Amniotic epithelial cell (primary cell): ENCODE measurements around the gene CNST.
"Not testable (repeated sequence)": the region's sequence is repeated elsewhere in the genome, so short reads cannot be mapped to it uniquely, and the experiment has no call there.

Experiments
- DNase-seq: peaks from one replicate; pipeline ENCODE4 v3.0.0-alpha.2; 2010; ENCODE audit warnings: low read depth

Gene CNST

DNA sequence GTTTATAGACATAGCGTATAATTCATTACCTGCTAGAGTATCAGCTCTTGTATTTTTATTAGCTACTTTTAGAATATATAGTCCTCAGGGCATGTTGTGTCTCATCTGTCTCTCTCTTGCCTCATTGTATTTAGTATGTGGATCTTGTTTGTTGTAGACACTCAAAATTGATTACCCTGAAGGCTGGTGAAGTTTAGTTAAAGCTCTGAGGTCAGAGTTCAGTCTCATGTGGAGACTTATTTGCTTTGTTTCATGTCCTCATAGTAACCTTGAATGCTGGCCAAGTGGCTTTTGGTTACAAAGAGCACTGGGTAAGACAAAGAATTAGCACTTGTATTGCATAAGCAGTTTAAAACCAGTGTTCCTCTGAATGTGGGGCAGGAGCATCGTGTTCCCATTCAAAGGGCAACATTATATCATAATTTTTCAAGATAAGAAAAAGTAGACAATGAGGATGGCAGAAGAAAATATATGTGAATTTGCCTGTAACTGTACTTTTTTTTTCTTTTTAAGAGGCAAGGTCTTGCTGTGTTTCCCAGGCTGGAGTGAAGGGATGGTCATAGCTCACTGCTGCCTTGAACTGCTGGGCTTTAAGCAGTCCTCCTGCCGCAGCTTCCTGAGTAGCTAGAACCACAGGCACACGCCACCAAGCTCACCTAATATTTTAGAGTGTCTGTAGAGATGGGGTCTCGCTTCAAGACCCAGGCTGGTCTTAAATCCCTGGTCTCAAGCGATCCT lies 17.4 kb downstream of the CNST start:
- DNase-seq = peak; percentile 90

GRCh38 chr1:246587032-246587431 lies 20.8 kb downstream of the CNST start:
- no peak for DNase-seq

- DNase-seq = peak; percentile 81
Observed at GRCh38 chr1:246587606-246588005, 21.4 kb downstream of the CNST start.

DNA sequence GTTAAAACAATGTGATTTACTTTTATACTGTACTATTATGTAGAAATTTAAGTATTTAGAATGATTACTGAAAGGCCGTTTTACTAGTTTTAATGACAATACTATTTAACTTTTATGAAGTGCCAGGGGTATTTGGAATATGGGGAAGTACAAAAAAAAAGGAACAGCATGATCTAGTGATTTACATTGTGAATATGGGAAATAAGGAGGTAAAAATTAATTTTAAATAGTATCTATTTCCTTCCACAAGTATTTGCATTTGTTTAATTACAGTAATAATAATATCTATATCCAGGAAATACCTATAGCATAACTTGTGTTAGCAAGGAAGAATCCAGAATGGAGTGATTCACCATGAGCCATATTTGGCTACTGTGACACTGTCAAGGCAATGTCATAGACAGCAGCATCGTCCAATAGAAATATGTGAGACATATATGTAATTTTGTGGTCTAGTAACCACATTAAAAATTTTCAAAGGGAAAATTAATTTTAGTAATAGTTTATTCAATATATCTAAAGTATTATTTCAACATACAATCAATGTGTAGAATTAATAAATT lies 22.0 kb downstream of the CNST start:
- DNase-seq = peak; percentile 31

DNA sequence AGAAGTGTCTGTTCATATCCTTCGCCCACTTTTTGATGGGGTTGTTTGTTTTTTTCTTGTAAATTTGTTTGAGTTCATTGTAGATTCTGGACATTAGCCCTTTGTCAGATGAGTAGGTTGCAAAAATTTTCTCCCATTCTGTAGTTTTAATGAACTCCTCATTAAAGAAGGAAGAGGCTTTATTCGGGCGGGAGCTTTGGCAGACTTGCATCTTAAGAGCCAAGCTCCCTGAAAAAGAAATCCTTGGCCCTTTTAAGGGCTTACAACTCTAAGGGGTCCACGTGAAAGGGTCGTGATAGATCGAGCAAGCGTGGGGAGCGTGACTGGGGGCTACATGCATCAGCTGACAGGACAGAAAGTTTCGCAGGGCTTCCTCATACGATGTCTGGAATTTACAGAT lies 23.7 kb downstream of the CNST start:
- DNase-seq = not testable (repeated sequence)

- DNase-seq = no peak
Observed at GRCh38 chr1:246591047-246591446, 24.8 kb downstream of the CNST start.

- no peak for DNase-seq
Observed at GRCh38 chr1:246591504-246591903, 25.2 kb downstream of the CNST start.

DNA sequence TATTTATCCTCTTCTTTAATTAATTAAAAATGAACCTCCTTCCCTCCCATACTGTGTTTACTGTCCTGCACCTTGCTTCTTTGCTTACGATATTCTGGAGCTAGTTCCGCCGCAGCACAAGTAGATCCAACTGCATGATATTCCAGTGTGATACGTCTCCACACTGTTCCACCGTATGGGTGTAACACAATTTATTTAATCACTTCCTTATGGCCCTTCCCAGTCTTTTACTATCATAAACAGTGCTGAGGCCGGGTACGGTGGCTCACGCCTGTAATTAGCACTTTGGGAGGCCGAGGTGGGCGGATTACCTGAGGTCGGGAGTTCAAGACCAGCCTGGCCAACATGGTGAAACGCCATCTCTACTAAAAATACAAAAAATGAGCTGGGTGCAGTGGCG lies 25.7 kb downstream of the CNST start:
- no peak for DNase-seq

DNA sequence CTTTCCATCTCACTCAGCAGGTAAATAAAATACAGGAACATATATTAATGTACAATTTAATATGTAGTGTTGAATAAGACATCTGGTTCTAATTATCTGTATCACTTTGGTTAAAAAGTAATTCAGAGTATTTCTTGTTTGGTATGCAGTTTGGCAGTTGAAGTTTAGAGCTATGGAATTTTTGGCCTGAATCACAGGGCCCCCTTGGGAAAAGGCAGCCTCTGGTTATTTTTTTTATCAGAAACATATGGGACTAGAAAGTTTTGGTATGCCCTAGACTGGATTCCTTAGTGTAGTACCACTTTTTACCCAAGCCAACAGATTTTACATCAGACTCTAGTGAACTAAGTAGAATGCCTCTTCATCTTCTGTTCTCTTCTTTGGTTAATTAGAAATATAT lies 26.4 kb downstream of the CNST start:
- DNase-seq = no peak

DNA sequence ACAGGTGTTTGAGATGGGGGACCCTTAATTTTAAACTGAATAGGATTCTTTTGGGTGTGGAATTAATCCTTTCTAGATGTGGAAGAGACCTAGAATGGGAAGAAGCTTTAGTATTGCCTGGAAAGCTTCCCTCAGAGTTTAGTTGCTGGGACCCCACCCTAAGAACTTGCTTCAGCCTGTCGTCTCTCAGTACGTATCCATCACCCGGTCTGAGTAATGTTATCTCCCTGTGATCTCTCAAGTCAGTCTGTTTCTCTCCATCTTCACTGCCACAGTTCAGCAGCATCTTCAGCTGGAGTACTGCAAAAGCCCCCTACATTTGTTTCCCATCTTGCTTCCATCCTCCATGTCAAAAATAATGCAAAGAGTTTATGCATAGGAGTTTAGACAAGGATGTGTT lies 28.9 kb downstream of the CNST start:
- no peak for DNase-seq

DNA sequence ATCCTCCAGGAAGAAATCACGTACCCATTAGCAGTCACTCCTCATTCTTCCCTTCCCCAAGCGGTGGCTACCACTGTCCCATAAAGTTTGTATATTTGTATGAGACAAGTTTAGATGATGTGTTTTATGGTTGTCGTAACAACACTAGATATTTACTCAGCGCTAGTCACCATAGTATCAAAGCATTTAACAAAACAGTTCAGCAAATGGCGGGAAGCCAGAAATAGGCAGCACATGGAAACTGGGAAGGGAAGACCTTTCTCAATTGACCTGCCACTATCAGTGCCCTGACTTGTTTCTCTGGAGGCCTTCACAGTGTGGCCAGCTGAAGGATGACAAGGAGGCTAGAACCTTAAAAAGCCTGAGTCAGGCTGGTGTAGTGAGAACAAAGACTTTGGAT lies 31.1 kb downstream of the CNST start:
- peak; percentile 50 for DNase-seq

- DNase-seq = no peak
Observed at GRCh38 chr1:246597971-246598370, 31.7 kb downstream of the CNST start.

DNA sequence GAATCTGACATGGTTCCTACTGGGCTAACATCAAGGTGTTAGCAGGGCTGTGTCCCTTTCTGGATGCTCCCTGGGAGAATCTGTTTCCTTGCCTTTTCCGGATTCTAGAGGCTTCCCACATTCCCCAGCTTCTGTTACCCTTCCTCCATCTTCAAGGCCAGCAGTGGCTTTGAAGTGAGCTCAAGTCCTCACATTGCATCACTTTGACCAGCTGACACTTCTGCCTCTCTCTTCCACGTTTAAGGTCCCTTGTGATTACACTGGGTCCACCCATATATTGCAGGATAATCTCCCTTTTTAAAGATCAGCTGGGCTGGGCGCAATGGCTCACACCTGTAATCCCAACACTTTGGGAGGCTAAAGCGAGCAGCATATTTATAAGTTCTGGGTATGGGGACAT lies 33.1 kb downstream of the CNST start:
- no peak for DNase-seq

- no peak for DNase-seq
Observed at GRCh38 chr1:246600579-246600978, 34.3 kb downstream of the CNST start.

DNA sequence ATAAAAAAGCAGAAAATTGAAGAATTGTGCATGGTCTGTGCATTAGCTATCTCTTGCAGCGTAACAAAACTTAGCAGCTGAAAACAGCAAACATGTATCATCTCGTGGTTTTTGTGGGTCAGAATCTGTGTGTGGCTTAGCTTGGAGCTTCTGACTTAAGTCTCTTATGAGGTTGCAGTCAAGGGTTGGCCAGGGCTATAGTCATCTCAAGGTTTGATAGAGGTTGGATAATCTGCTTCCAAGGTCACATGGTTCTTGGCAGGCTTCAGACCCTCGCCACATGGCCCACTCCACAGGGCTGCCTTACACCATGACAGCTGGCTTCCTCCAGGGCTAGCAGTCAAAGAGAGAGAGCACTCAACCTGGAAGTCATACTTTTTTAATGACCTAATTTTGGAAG lies 35.9 kb downstream of the CNST start:
- peak; percentile 85 for DNase-seq

- not testable (repeated sequence) for DNase-seq
Observed at GRCh38 chr1:246605231-246605630, 39.0 kb downstream of the CNST start.

GRCh38 chr1:246607462-246607861 lies 41.2 kb downstream of the CNST start:
- DNase-seq = no peak

GRCh38 chr1:246608616-246609376 lies 42.5 kb downstream of the CNST start:
- peak; percentile 97 for DNase-seq

DNA sequence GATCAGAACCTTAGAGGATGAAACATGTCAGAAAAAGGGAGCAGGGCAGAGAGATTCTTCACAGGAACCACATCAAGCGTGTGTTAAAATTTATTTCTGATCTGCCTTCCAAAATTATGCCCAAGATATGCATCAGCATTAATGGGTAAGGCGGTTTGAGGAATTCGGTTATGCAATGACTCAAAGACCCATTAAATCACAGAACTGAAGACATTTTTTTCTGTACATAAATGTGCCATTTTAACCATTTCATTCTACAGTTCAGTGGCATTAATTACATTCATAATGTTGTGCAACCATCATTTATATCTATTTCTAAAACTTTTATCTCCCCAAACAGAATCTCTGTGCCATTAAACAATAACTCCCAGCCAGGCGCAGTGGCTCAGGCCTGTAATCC lies 43.4 kb downstream of the CNST start:
- DNase-seq = peak; percentile 79

DNA sequence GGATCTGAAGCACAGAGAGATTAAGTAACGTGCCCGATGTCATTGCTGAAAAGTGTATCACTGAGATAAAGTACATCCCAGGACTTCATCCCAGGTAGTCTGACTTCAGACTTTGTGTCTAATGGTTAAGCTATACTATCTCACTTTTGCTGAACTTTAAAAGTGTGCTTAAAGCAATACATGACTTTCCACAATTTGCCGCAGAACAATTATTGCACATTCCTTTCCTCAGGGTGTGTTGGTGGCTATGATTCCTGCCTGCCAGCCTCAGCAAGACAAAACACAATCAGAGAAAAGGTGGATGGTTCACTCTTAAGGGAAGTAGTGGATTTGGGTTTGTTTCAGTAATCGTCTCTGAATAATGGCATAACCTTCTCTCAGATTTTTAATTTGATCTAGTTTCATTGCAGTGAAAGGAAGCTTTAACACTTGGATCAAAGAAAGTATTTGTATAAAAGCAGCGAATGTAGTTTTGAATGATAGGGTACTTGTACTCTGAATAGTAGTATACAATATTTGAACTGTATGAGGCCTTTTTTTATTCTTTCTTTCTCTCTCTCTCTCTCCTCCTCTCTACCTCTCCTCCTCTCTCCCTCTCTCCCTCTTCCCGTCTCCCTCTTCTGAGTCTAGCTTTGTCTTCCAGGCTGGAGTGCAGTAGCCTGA lies 47.0 kb downstream of the CNST start:
- DNase-seq = no peak

GRCh38 chr1:246617156-246617555 lies 50.9 kb downstream of the CNST start:
- no peak for DNase-seq

- DNase-seq = no peak
Observed at GRCh38 chr1:246617768-246618167, 51.5 kb downstream of the CNST start.
